ENCODE results near the gene FLYWCH1. TPM values are rescaled to one million over a fixed set of nuclear protein-coding genes. Genes with fewer than 3 reads are reported as not detected.

FLYWCH1 gene
- total RNA-seq, 1 experiment from 2014 or later, result 41.6 TPM

- DNase-seq (ENCODE audit: low spot score), result no peak
Measured at GRCh38 chr16:2950773-2951172, 39.0 kb downstream of the FLYWCH1 start.

- DNase-seq (ENCODE audit: low spot score), result no peak
Measured at GRCh38 chr16:2952679-2953078, 40.9 kb downstream of the FLYWCH1 start.

GRCh38 chr16:2953706-2954627, 42.2 kb downstream of the FLYWCH1 start:
- DNase-seq (ENCODE audit: low spot score), result no peak

- no peak for DNase-seq (ENCODE audit: low spot score)
Measured at GRCh38 chr16:2954656-2955381, 43.1 kb downstream of the FLYWCH1 start.

- no peak for DNase-seq (ENCODE audit: low spot score)
Measured at GRCh38 chr16:2955438-2955778, 43.7 kb downstream of the FLYWCH1 start.

GRCh38 chr16:2955779-2956578, 44.2 kb downstream of the FLYWCH1 start:
- DNase-seq (ENCODE audit: low spot score), result no peak

- no peak for DNase-seq (ENCODE audit: low spot score)
Measured at GRCh38 chr16:2956579-2956956, 44.8 kb downstream of the FLYWCH1 start.

GRCh38 chr16:2959206-2959605, 47.5 kb downstream of the FLYWCH1 start:
- no peak for DNase-seq (ENCODE audit: low spot score)

- DNase-seq (ENCODE audit: low spot score), result no peak
Measured at GRCh38 chr16:2960183-2961010, 48.7 kb downstream of the FLYWCH1 start.

- no peak for DNase-seq (ENCODE audit: low spot score)
Measured at GRCh38 chr16:2962334-2963073, 50.8 kb downstream of the FLYWCH1 start.

GRCh38 chr16:2963074-2963722, 51.5 kb downstream of the FLYWCH1 start:
- no peak for DNase-seq (ENCODE audit: low spot score)

- peak; percentile 55 for DNase-seq (ENCODE audit: low spot score)
Measured at GRCh38 chr16:2963723-2964474, 52.2 kb downstream of the FLYWCH1 start, which contains the start of gene KREMEN2. KREMEN2 (plus strand) TSS chr16:2964275; CDS start chr16:2964521, 246 bp downstream.

- DNase-seq (ENCODE audit: low spot score), result peak; percentile 64
Measured at GRCh38 chr16:2964475-2965336, 53.0 kb downstream of the FLYWCH1 start.

- DNase-seq (ENCODE audit: low spot score), result no peak
Measured at GRCh38 chr16:2966043-2966807, 54.5 kb downstream of the FLYWCH1 start.

GRCh38 chr16:2966808-2967191, 55.1 kb downstream of the FLYWCH1 start:
- DNase-seq (ENCODE audit: low spot score), result no peak

- no peak for DNase-seq (ENCODE audit: low spot score)
Measured at GRCh38 chr16:2967211-2967631, 55.5 kb downstream of the FLYWCH1 start.

GRCh38 chr16:2967721-2968161, 56.0 kb downstream of the FLYWCH1 start:
- DNase-seq (ENCODE audit: low spot score), result no peak
